COR-L47 (cell line): Measurements from ENCODE around the gene ATP5ME.
A peak's percentile ranks its signal among the peaks of the same experiment; 100 is the strongest.

Source experiments
- DNase-seq: peaks from one replicate; lab custom pipeline; 2025; lab: John Stamatoyannopoulos, UW

Gene ATP5ME

GRCh38 chr4:666822-667544 lies 7.1 kb downstream of the ATP5ME start:
- DNase-seq: no peak

- DNase-seq: no peak
Observed at GRCh38 chr4:666436-666810, 7.7 kb downstream of the ATP5ME start.

GRCh38 chr4:665751-666435 lies 8.2 kb downstream of the ATP5ME start:
- DNase-seq: no peak

- no peak for DNase-seq
Observed at GRCh38 chr4:665381-665750, 8.7 kb downstream of the ATP5ME start.

GRCh38 chr4:664713-665231 lies 9.3 kb downstream of the ATP5ME start:
- DNase-seq: no peak

- peak; percentile 76 for DNase-seq
Observed at GRCh38 chr4:663438-664428, 10.3 kb downstream of the ATP5ME start.

GRCh38 chr4:663046-663437 lies 11.0 kb downstream of the ATP5ME start:
- DNase-seq: no peak

GRCh38 chr4:661881-662761 lies 12.0 kb downstream of the ATP5ME start:
- DNase-seq: no peak

- DNase-seq: no peak
Observed at GRCh38 chr4:661231-661630, 12.8 kb downstream of the ATP5ME start.

- no peak for DNase-seq
Observed at GRCh38 chr4:660401-660800, 13.7 kb downstream of the ATP5ME start.

GRCh38 chr4:659851-660250 lies 14.2 kb downstream of the ATP5ME start:
- DNase-seq: no peak

GRCh38 chr4:658681-659667 lies 15.1 kb downstream of the ATP5ME start:
- no peak for DNase-seq

GRCh38 chr4:657834-658667 lies 16.0 kb downstream of the ATP5ME start:
- no peak for DNase-seq

GRCh38 chr4:657338-657833 lies 16.7 kb downstream of the ATP5ME start:
- no peak for DNase-seq

- DNase-seq: no peak
Observed at GRCh38 chr4:656436-657337, 17.4 kb downstream of the ATP5ME start.

GRCh38 chr4:655464-656151 lies 18.5 kb downstream of the ATP5ME start:
- no peak for DNase-seq

GRCh38 chr4:654871-655463 lies 19.1 kb downstream of the ATP5ME start:
- DNase-seq: no peak
